Mononuclear cell (primary cell): ENCODE results near the gene TXNRD2. TPM values are rescaled to one million over a fixed set of nuclear protein-coding genes. Genes with fewer than 3 reads are reported as not detected.
"Not testable (repeated sequence)": the region's sequence is repeated elsewhere in the genome, so short reads cannot be mapped to it uniquely, and the experiment has no call there.

Experiments used
- H3K27me3 ChIP-seq: 2 replicates; pipeline ENCODE4 v1.6.0; 2011; ENCODE audit warnings: low read length, control low read depth; ENCODE audit not compliant: insufficient read depth
- H3K4me1 ChIP-seq: 2 replicates; pipeline ENCODE4 v1.5.1; 2011; ENCODE audit warnings: mild to moderate bottlenecking, low read length, control low read depth; ENCODE audit not compliant: insufficient read depth
- H3K4me3 ChIP-seq: 2 replicates; pipeline ENCODE4 v1.5.1; 2011; ENCODE audit warnings: mild to moderate bottlenecking, low read length, moderate library complexity
- H3K9me3 ChIP-seq: 2 replicates; pipeline ENCODE4 v1.5.1; 2011; ENCODE audit warnings: low read depth, mild to moderate bottlenecking, control low read depth, low read length
- total RNA-seq: library from RNA; depleted of rRNA; stranded (reverse); fragments of >200 nt; gene quantifications from one replicate; pipeline ENCODE4 v1.2.3, GENCODE V29; 2012

The TXNRD2 gene
- total RNA-seq, 1 donor: 11.3 TPM

DNA sequence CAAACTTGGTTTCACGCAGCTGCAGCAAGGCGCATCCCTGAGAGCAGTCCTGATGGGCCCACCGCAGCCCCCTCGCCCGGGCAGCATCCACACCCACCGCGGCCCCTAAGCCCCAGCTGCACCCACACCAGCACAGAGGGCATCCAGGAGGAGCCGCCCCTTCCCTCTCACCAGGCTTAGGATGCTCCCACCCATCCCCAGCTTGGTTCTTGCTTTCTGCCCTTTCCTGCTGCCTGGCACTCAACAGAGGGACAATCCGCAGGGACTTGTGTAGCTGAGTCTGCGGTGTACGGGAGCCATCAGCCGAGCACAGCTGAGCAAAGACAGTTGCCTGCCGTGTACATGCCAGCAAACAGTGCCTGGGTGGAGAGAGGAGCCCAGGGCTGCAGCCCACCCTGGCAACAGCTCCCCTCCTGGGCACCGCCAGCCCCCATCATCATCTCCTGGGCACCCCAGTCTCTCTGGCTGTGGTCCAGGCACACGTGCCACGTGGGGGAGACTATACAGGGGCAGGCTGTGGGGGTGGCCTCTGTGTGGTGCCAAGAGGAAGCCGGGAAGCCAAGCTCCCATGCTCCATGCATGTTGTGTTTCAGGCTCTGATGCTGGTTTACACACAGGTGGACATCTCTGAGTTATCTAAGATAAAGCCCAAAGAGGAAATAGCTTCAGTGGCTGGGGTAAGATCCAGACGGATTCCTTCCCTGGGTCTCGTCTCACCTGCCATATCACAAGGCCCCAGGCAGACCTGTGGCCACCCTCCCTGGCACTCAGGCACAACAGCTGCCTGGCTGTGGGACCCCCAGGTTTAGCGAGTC is 50.9 kb downstream of the TXNRD2 start:
- H3K9me3 ChIP-seq: no peaks in the 10 kb centered on the region
- H3K4me3 ChIP-seq: no peak overlapping the region
- H3K27me3 ChIP-seq: no peaks in the 10 kb centered on the region
- H3K4me1 ChIP-seq: peaks cover 69% of the 10 kb centered on the region

DNA sequence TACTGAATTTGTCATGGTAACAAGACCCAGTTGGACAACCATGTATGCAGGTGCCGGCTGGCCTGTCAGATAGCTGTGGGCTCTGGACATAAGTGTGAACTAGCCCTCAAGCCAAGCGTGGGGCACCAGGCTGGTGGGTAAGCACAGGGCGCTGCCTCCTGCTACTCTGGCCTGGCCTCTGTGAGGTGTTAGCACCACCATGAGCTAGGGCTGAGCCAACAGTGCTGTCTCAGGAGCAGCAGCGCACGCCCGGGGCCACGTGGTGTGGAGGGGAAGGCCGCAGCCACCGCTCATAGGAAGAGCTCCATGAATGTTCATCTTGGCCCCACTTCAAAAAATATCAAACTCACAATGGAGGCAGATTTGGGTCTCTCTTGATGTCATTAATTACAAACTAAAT is 51.7 kb downstream of the TXNRD2 start:
- Histone ChIP-seq H3K4me1 (peaks cover 72% of the 10 kb centered on the region), H3K9me3 (no peaks in the 10 kb centered on the region), H3K4me3 (no peak overlapping the region), H3K27me3 (no peaks in the 10 kb centered on the region)

DNA sequence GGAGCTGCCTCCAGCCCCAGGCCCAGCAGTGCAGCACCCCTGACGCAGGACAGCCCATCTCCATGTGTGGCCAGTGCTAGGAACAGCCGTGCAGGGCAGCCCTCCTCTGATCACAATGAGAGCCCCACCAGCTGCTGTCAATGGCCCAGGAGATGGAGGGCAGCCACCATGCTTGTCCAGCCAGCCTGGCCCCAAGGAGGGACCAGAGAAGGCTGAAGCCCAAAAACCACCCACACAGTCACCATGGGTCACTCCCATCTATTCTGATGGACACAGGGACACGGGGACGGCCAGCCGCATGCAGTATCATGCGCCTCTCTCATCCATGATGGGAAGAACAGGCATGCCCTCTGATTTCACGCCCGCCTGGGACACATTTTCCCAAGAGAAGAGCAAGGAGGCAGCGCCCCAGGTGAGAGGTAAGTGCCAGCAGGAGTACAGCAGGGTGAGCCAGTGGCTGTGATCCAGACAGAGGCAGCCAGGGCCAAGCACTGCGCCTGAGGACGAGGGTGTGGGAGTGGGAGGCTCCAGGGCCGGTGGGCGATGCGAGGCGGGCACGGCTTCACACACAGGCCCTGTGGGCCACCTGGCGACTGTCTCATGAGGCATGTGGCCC is 53.4 kb downstream of the TXNRD2 start:
- H3K27me3 ChIP-seq: no peaks in the 10 kb centered on the region
- peaks cover 71% of the 10 kb centered on the region for H3K4me1 ChIP-seq
- H3K4me3 ChIP-seq: no peak overlapping the region
- no peaks in the 10 kb centered on the region for H3K9me3 ChIP-seq

DNA sequence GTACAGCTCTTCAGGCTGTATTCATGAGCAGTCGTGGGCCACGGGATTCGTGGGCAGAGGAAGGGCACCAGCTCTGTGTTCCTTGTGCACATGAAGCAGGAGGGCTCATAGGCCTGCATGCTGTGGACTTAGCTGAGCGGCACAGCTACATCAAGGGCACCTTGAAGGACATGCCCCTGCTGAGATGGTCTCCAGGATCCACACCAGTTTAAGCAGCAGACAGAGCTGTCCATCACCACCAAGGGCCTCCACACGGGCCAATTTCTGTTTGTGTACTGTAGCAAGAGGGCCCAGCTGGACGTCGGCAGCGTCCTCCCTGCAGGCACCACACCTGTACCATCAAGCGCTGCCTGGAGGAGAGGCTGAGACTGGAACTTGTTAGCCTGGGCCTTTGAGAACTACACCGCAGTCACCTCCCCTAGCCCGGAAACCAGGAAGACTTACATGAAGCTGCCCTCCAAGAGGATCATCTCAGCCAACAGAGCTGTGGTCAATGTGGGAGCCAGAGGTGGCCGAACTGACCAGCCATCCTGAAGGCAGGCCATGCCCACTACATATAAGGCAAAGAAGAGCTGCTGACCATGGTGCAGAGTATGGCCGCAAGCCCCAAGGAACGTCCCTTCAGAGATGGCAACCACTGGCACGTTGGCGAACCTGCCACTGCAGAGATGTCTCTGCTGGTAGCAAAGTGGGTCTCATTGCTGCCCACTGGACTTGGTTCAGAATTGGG is 54.2 kb downstream of the TXNRD2 start:
- Histone ChIP-seq H3K27me3 (no peaks in the 10 kb centered on the region), H3K9me3 (no peaks in the 10 kb centered on the region), H3K4me1 (peaks cover 62% of the 10 kb centered on the region), H3K4me3 (no peak overlapping the region)

DNA sequence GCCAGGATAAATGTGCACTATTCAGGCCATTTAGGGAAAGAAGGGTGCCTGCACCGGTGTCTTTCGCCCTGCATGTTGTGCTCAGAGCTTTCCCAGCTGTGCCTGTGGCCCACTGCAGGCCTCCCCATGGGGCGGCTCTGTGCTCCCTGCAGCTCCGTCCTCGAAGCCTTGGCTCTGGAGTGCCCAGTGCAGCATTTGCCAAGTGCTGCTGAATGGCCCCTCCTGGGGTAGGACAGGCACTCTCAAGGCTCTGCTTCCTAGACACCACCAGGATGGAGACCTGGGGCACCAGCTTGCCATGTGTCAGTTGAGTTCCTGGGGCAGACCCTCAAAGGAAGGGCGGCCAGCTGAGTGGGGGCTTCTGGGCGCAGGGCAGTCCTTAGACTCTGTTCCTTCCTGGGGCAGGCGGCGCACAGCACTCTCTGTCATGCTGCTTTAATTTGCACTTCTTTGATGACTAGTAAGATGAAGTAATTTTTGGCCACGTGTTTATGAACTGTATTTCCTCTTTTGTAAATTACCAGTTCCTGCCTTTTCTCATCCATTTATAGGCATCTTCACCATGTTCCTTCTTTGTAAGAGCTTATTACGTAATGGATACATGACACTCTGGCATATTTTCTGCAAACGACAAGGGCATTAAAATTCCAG is 54.9 kb downstream of the TXNRD2 start:
- Histone ChIP-seq H3K9me3 (no peaks in the 10 kb centered on the region), H3K27me3 (no peaks in the 10 kb centered on the region), H3K4me1 (peaks cover 56% of the 10 kb centered on the region), H3K4me3 (no peak overlapping the region)

DNA sequence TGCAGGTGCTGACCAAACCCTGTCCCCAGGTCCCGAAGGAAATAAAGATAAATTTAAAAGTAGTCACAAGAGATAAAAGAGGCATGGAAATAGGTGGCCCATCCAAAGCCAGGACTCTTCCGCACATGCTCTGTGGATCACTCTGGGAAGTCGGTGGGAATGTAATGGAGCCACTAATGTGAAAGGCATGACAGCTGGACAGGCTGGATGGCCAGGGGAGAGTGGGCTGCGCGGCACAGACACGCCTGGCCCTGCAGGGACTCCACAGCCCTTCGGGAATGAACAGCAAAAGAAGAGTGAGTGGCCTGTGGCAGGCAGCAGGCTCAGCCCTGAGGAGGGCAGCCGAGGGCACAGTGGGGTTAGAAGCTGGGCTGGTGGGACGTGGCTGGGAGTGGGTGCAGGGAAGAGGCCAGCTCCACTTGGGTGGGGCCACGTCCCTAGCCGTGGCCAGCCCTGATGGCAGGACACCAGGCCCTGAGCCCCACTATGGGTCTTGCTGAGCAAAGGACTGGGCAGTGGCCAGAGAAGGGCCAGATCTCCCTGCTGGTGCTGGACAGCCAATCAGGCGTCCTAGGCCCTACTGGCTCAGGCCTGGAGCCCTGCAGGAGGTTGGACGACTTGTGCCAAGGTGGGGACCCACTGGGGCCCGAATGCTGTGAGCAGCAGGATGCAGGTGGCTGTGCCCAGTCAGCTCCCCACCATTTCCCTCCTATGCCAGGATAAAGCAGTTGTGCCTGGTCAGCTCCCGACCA is 55.6 kb downstream of the TXNRD2 start:
- H3K4me1 ChIP-seq: peaks cover 48% of the 10 kb centered on the region
- H3K27me3 ChIP-seq: no peaks in the 10 kb centered on the region
- H3K9me3 ChIP-seq: no peaks in the 10 kb centered on the region
- H3K4me3 ChIP-seq: no peak overlapping the region

DNA sequence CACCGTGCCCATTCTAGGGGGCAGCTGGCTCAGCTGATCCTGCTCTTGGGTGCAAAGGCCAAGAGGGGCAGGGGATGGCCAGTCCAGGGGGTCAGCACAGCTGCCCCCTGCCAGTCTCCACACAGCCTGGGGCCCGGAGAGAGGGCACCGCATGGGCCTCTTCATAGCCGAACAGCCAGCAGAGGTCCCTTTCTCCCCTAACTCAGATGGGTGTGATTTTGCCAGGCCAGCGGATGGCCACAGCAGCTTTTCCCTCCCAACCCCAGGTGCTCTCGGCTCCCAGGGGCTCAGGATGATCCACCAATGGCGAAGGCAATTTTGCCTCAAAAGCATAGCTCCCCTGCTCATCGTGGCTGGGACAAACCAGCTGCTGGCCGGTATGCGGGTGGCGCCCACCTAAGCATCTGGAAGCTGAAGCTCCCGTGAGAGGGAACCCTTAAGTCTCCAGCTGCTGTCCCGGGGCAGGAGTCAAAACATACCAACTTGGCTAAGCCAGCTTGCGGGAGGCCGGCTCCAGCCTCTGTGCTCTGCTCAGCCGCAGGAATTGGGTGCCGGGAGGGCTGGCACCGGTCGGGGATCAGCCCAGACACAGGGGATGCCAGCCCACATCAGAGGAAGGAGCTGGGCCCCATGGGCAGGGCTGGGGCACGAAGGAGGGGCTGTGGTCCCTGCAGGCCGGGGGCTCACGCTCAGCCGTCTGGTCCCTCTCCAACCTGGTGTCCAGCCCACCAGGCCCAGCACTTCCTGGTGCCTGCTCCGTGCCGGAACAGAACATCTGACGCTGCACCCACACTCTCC is 56.5 kb downstream of the TXNRD2 start:
- H3K4me1 ChIP-seq: peaks cover 41% of the 10 kb centered on the region
- no peaks in the 10 kb centered on the region for H3K9me3 ChIP-seq
- H3K27me3 ChIP-seq: no peaks in the 10 kb centered on the region
- H3K4me3 ChIP-seq: no peak overlapping the region

DNA sequence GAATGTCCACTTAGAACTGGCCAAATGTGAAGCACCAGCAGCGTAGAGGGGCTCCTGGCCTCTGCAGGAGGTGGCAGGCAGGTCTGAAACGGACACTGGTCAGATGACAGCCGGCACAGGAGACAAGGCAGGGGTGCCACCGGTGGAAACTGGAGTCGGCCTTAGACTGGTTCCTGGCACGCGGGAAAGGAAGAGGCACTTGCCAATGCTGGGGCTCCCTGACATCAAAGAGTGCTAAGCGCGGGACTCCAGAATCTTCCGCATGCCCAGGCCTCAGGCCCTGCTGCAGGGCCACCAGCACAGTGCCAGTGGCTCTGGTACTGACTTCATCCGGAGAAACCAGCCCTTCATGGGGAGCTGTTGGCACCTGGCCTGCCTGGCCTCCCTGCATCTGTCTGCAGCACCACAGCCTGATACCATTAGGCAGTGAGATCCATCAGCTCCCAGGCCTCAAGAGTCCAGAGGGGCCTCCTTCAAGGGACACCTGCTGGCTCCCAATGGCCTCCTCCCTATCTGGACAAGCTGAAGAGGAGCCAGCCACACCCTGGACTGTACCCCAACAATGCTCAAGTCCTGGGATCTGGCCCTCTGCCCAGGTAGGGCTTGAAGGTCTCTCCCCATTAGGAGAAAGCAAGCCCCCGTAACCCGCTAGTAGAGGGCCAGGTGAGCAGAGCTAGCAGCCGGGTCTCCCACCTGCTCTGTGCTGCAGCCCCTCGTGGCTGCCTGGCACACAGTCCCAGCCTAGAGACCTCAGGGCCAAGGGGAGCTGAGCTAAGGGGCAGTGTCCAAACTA is 57.3 kb downstream of the TXNRD2 start:
- H3K9me3 ChIP-seq: no peaks in the 10 kb centered on the region
- no peaks in the 10 kb centered on the region for H3K27me3 ChIP-seq
- H3K4me1 ChIP-seq: peaks cover 41% of the 10 kb centered on the region
- H3K4me3 ChIP-seq: no peak overlapping the region

DNA sequence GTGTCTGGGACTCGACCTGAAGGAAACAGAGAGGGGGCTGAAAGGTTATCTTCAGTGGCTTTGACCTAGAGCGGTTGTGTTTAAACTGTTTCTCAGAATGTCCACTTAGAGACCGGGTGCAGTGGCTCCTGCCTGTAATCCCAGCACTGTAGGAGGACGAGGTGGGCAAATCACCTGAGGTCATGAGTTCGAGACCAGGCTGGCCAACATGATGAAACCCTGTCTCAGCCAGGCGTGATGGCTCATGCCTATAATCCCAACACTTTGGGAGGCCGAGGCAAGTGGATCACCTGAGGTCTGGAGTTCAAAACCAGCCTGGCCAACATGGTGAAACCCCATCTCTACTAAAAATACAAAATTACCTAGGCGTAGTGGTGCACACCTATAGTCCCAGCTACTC is 58.2 kb downstream of the TXNRD2 start:
- H3K4me3 ChIP-seq, H3K27me3 ChIP-seq, H3K9me3 ChIP-seq: not testable (repeated sequence)
- H3K4me1 ChIP-seq: peaks cover 41% of the 10 kb centered on the region

DNA sequence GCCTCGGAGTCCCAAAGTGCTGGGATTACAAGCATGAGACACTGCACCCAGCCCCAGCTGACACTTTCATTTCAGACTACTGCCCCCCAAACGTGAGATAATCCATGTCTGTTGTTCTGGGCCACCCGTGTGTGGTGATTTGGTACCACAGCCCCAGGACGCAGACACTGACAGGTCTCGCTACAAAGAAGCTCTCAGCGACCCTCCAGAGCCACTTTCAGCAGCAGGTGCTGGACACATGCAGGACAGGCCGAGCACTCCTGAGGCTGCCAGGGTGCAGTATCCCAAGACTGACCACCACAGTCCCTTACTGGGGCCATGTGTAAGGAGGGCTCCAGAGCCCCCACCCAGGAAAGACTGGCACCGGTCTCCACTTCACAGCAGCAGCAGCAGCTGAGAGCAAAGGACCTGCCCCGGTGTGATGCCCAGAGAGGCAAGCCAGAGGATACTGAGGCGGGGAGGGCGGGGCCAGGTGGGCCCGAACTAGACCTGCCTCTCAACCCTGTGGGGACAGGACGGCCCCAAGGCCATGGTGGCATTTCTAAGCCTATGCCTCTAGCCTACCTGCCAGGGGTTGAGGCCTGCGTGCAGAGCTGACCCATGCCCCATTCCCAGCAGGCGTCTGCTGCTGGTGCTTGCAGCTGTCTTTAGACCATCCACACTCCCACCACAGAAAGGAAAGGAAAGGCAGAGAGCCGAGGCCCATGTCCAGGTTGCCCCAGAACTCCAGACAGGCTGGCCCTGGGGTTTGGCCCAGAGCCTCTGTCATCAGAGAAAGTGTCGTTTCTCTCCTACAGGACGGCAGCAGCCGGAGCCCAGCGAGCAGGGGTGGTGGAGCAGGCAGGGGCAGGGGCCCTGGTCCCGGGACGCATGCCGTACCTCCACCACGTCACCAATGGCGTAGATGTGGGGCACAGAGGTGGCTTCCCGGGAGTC is 58.9 kb downstream of the TXNRD2 start:
- Histone ChIP-seq H3K4me3 (no peak overlapping the region), H3K27me3 (no peaks in the 10 kb centered on the region), H3K9me3 (no peaks in the 10 kb centered on the region), H3K4me1 (peaks cover 36% of the 10 kb centered on the region)

DNA sequence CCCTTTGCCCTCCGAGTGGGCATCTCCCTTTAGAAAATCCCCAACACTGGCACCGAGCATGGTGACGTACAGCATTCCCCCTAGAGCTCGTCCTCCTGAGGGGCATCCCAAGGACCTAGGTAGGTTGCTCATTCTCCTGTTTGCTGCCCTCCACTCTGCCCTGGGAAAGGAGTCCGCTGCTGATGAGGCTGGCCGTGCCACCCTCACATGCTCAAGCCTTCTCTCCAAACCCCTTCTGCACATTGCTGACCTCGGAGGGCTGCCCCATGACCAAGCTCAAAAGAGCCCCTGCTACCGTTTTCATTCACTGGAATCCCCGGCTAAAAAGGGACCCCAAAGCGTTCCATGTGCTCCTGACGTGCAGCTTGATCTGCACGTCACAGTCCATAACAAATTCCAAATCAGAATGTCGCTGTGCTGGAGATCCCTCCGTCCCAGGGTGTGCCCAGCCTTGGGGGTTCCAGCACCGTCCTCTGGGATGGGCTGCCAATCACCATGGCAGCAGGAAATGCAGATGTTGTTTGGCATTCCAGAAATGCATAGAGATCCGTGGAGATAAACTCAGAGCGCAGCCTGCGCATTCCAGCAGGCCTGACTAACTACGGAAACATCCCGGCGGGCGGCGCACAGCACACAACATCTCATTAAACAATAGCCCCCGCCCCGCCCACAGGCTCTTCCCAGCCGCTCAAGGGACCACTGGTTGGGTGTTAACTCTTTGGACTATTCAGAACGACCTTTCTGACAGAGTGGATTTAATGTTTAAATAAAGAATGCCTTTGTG is 60.6 kb downstream of the TXNRD2 start:
- Histone ChIP-seq H3K4me1 (peaks cover 19% of the 10 kb centered on the region), H3K27me3 (no peaks in the 10 kb centered on the region), H3K9me3 (no peaks in the 10 kb centered on the region), H3K4me3 (no peak overlapping the region)
